Measurements from ENCODE around the gene HRAS. TPM values are rescaled to one million over a fixed set of nuclear protein-coding genes. Genes with fewer than 3 reads are reported as not detected.

Gene HRAS
- total and polyA plus RNA-seq, 8 donors: 14.2 to 181 (median 70.8) TPM

DNA sequence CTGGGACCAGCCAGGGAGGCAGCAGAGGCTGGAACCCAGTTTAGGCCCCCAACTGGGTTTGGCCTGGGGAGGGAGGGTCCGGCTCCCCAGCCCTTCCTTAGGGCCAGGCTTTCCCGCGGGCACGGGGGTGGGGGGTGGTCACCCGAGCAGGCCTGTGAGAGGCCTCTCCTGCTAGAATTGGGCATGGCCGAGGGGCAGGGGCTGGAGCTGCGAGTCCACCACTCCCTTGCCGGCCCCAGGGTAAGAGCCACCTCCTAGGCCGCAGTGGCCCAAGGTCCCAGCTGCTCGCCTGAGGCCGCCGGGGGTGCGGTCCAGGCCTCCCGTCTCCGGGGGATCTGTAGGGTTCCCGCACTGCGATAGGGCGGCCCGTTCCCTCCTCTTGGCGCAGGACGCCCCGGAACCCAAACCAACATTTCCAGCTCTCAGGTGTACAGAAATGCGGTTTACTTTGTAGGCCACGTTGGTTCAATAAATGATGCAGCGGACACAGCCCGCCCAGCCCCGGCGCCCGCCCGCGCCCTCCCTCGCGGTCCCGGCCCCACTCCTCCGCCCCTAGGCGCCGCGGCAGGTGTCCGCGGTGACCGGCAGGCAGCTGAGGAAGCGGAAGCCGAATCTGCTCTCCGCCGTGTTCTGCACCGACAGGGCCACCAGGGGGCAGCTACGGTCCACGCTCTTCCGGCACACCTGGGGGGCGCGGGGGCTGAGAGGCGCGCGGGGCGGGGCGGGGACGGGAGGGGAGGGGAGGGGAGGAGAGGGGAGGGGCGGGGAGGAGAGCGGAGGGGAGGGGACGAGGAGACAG, 19.3 kb upstream of the HRAS start:
- intact Hi-C loops (cut with DNase I; ENCODE audit: low total_unique reads): no loop called here
- Histone ChIP-seq H3K4me1 (peaks cover 23 to 32% (median 28%) of the 10 kb centered on the region in 4 donors), H3K27me3 (peaks cover 0 to 91% (median 45%) of the 10 kb centered on the region in 3 donors), H3K36me3 (peaks cover 0 to 5% (median 0%) of the 10 kb centered on the region in 4 donors), H3K4me3 (peak overlapping the region; percentile 32 to 51 (median 40)), H3K27ac (no peak overlapping the region), H3K9me3 (no peaks in the 10 kb centered on the region)
- TF ChIP-seq POLR2A (IDR thresholded peaks at IDR 0.05): no peak
- TF ChIP-seq CTCF (IDR thresholded peaks at IDR 0.05): peak in 5 of 7 experiments; percentile 16 to 81 (median 56)
- peak in 1 of 3 donors; percentile 75 for TF ChIP-seq POLR2AphosphoS5 (IDR thresholded peaks at IDR 0.05)
- WGBS, 5 donors: 7 to 11% (median 9%) methylated on average over 21 to 52 of the region's 60 CpGs
- DNase-seq: peak; percentile 78 to 91

DNA sequence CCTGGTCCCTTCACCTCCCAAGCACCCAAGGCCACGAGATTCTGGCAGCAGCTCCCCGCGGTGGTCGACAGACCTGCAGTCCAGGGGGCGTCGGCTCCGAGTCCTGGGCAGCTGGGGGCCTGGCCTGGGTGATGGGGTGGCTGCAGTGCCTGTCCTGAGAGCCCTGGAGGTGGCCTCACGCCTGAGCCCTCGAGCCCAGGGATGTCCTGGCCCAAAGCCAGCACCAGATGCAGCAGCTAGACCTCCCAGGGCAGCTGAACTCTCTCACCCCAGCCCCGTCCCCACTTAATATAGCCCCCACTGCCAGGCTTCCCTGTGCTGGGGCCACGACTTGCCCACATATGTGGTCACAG, 18.6 kb upstream of the HRAS start:
- peaks cover 23 to 28% (median 25%) of the 10 kb centered on the region in 4 donors for H3K4me1 ChIP-seq
- H3K9me3 ChIP-seq: no peaks in the 10 kb centered on the region
- intact Hi-C loops (cut with DNase I; ENCODE audit: low total_unique reads): no loop called here
- peak overlapping the region in 1 of 4 donors; percentile 51 for H3K4me3 ChIP-seq
- 42 to 70% (median 50%) methylated on average over 7 to 11 of the region's 11 CpGs for WGBS, 5 donors
- no peak for DNase-seq
- peaks cover 0 to 5% (median 0%) of the 10 kb centered on the region in 4 donors for H3K36me3 ChIP-seq
- H3K27ac ChIP-seq: no peak overlapping the region
- TF ChIP-seq POLR2A (IDR thresholded peaks at IDR 0.05): no peak
- no peak for TF ChIP-seq POLR2AphosphoS5 (IDR thresholded peaks at IDR 0.05)
- TF ChIP-seq EP300 (IDR thresholded peaks at IDR 0.05): no peak
- peaks cover 0 to 85% (median 45%) of the 10 kb centered on the region in 3 donors for H3K27me3 ChIP-seq

- no peak overlapping the region for H3K4me3 ChIP-seq
- intact Hi-C loops (cut with DNase I; ENCODE audit: low total_unique reads): no loop called here
- no peaks in the 10 kb centered on the region for H3K9me3 ChIP-seq
- H3K4me1 ChIP-seq: peaks cover 23 to 28% (median 24%) of the 10 kb centered on the region in 4 donors
- TF ChIP-seq POLR2AphosphoS5 (IDR thresholded peaks at IDR 0.05): no peak
- TF ChIP-seq POLR2A (IDR thresholded peaks at IDR 0.05): no peak
- no peak for TF ChIP-seq EP300 (IDR thresholded peaks at IDR 0.05)
- no peak for TF ChIP-seq CTCF (IDR thresholded peaks at IDR 0.05)
- 77 to 87% (median 82%) methylated on average over 27 of the region's 27 CpGs for WGBS, 5 donors
- no peak overlapping the region for H3K27ac ChIP-seq
- DNase-seq: no peak
- peaks cover 0 to 79% (median 45%) of the 10 kb centered on the region in 3 donors for H3K27me3 ChIP-seq
- peaks cover 0 to 5% (median 0%) of the 10 kb centered on the region in 4 donors for H3K36me3 ChIP-seq
These were observed 18.0 kb upstream of the HRAS start for GRCh38 chr11:553083-553987.

DNA sequence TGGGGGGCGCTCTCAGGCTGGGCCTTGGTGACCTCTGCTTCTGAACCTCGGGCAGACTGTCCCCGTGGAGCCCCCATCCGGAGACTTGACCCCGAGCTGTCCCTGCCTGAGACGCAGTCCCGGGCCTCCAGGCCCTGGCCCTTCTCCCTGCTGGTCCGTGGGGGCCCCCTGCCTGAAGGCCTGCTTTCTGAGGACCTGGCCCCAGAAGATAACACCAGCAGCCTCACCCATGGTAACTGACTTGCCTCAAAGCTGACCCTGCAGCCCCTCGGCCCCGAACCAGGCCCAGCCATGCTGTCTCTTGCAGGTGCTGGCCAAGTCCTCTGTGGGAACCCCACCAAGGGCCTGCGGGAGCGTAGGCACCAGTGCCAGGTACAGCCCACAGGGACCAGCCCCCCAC, 16.2 kb upstream of the HRAS start:
- no peak for TF ChIP-seq CTCF (IDR thresholded peaks at IDR 0.05)
- no peak for TF ChIP-seq POLR2AphosphoS5 (IDR thresholded peaks at IDR 0.05)
- no peak for TF ChIP-seq EP300 (IDR thresholded peaks at IDR 0.05)
- TF ChIP-seq POLR2A (IDR thresholded peaks at IDR 0.05): no peak
- Histone ChIP-seq H3K4me1 (peaks cover 23 to 28% (median 24%) of the 10 kb centered on the region in 4 donors), H3K9me3 (no peaks in the 10 kb centered on the region), H3K27ac (no peak overlapping the region), H3K4me3 (no peak overlapping the region), H3K36me3 (peaks cover 0 to 5% (median 0%) of the 10 kb centered on the region in 4 donors), H3K27me3 (peaks cover 0 to 61% (median 36%) of the 10 kb centered on the region in 3 donors)
- no peak for DNase-seq
- WGBS, 5 donors: 79 to 85% (median 83%) methylated on average over 6 to 12 of the region's 12 CpGs; no CpG with 5 or more reads in 1 of the 5 donors
- intact Hi-C loops (cut with DNase I; ENCODE audit: low total_unique reads): no loop called here

Measured in stomach (tissue), 9 donors.